ENCODE measurements around the gene OR2AT4. TPM values are rescaled to one million over a fixed set of nuclear protein-coding genes. Genes with fewer than 3 reads are reported as not detected.

The OR2AT4 gene
- total RNA-seq, 1 experiment from 2014 or later = not detected

GRCh38 chr11:75059299-75059698 is 37.4 kb downstream of the OR2AT4 start:
- no peak for ATAC-seq
- intact Hi-C loops (cut with micrococcal nuclease; ENCODE audit: unreplicated experiment) (no loop called here), in situ Hi-C loops (cut with HindIII; ENCODE audit: low pct_unique_long_range_greater_than_20kb, low sequenced_read_pairs) (no loop called here)
- Histone ChIP-seq H3K27ac (ENCODE audit: low read length) (no peak overlapping the region), H3K4me1 (ENCODE audit: control insufficient read depth, insufficient read depth, low read length) (no peaks in the 10 kb centered on the region), H3K27me3 (ENCODE audit: control insufficient read depth, insufficient read depth, low read length) (peaks cover 6% of the 10 kb centered on the region; the same call in 1 of the 2 replicates), H3K9me3 (ENCODE audit: control insufficient read depth, insufficient read depth, low read depth, low read length) (no peaks in the 10 kb centered on the region), H3K36me3 (ENCODE audit: control insufficient read depth, insufficient read depth, low read length) (no peaks in the 10 kb centered on the region), H3K4me3 (ENCODE audit: low read depth in 2 of 2, low read length in 2 of 2) (no peak overlapping the region)
- no TSS peak for BruUV-seq (replicated peaks)
- TF ChIP-seq CTCF (IDR thresholded peaks at IDR 0.05) = no peak
- no peak for TF ChIP-seq TCF7L2 (IDR thresholded peaks at IDR 0.05; ENCODE audit: low read depth, low read length)
- no peak for TF ChIP-seq REST (IDR thresholded peaks at IDR 0.05; ENCODE audit: insufficient read depth in 1 of 2, low read depth in 2 of 2, low read length in 1 of 2)
- TF ChIP-seq SIN3A (IDR thresholded peaks at IDR 0.05; ENCODE audit: borderline replicate concordance, insufficient read depth, low read depth, low read length) = no peak
- no peak for TF ChIP-seq POLR2AphosphoS5 (IDR thresholded peaks at IDR 0.05; ENCODE audit: low read depth, low read length)
- POLR2A ChIA-PET = no interaction called here
- CTCF ChIA-PET = interaction anchor here (1.7 kb wide), 1 partner anchor 189 kb away, joined by 5 read pairs; no protein-coding TSS in a partner anchor
- no peak for DNase-seq (ENCODE audit: low read depth, low spot score)

- TF ChIP-seq POLR2AphosphoS5 (IDR thresholded peaks at IDR 0.05; ENCODE audit: low read depth, low read length) (no peak), REST (IDR thresholded peaks at IDR 0.05; ENCODE audit: insufficient read depth in 1 of 2, low read depth in 2 of 2, low read length in 1 of 2) (no peak), CTCF (IDR thresholded peaks at IDR 0.05) (no peak), TCF7L2 (IDR thresholded peaks at IDR 0.05; ENCODE audit: low read depth, low read length) (no peak), SIN3A (IDR thresholded peaks at IDR 0.05; ENCODE audit: borderline replicate concordance, insufficient read depth, low read depth, low read length) (no peak)
- Histone ChIP-seq H3K4me3 (ENCODE audit: low read depth in 2 of 2, low read length in 2 of 2) (no peak overlapping the region), H3K4me1 (ENCODE audit: control insufficient read depth, insufficient read depth, low read length) (no peaks in the 10 kb centered on the region), H3K36me3 (ENCODE audit: control insufficient read depth, insufficient read depth, low read length) (no peaks in the 10 kb centered on the region), H3K27ac (ENCODE audit: low read length) (no peak overlapping the region), H3K27me3 (ENCODE audit: control insufficient read depth, insufficient read depth, low read length) (peaks cover 10% of the 10 kb centered on the region; the same call in 1 of the 2 replicates), H3K9me3 (ENCODE audit: control insufficient read depth, insufficient read depth, low read depth, low read length) (peaks cover 14% of the 10 kb centered on the region)
- in situ Hi-C loops (cut with HindIII; ENCODE audit: low pct_unique_long_range_greater_than_20kb, low sequenced_read_pairs) (no loop called here), intact Hi-C loops (cut with micrococcal nuclease; ENCODE audit: unreplicated experiment) (no loop called here)
- no TSS peak for BruUV-seq (replicated peaks)
- ChIA-PET POLR2A (no interaction called here), CTCF (no interaction called here)
- DNase-seq (ENCODE audit: low read depth, low spot score) = no peak
- ATAC-seq = no peak
Measured at GRCh38 chr11:75056814-75057213, 39.9 kb downstream of the OR2AT4 start.
